Lung (tissue), 12 donors: ENCODE data around the gene GRAP. TPM values are rescaled to one million over a fixed set of nuclear protein-coding genes. Genes with fewer than 3 reads are reported as not detected.

ENCODE experiments used
- ATAC-seq: fragments of 200-7000 bp; cut with Tn5 transposase; one replicate; pipeline ENCODE4 v1.9.1; 2020; ENCODE audit warnings: moderate number of reproducible peaks; ENCODE audit not compliant: insufficient read depth, low FRiP score
- DNase-seq, 3 donors: peaks; one replicate each; pipeline ENCODE4 v3.0.0-alpha.2; 2013 to 2017
- H3K27ac ChIP-seq, 2 donors: one replicate each; pipeline ENCODE4 v1.5.1; 2013; ENCODE audit warnings: mild to moderate bottlenecking in 2 of 2, moderate library complexity in 2 of 2, control low read depth in 1 of 2, inconsistent platforms in 1 of 2, low read depth in 1 of 2, low read length in 1 of 2
- H3K27me3 ChIP-seq, 3 donors: one replicate each; pipeline ENCODE4 v1.5.1; 2013; ENCODE audit warnings: low read length in 2 of 3; ENCODE audit not compliant: control insufficient read depth in 3 of 3, insufficient read depth in 3 of 3
- H3K36me3 ChIP-seq, 4 donors: one replicate each; pipeline ENCODE4 v1.5.1; 2013; ENCODE audit warnings: low read length in 4 of 4, mild to moderate bottlenecking in 1 of 4, moderate library complexity in 1 of 4; ENCODE audit not compliant: control insufficient read depth in 4 of 4, insufficient read depth in 4 of 4
- H3K4me1 ChIP-seq, 5 donors: one replicate each; pipeline ENCODE4 v1.5.1; 2013; ENCODE audit warnings: low read length in 5 of 5, mild to moderate bottlenecking in 2 of 5, moderate library complexity in 1 of 5; ENCODE audit not compliant: control insufficient read depth in 5 of 5, insufficient read depth in 5 of 5
- H3K4me3 ChIP-seq: one replicate; pipeline ENCODE4 v1.5.1; 2013; ENCODE audit warnings: mild to moderate bottlenecking, control low read depth, moderate library complexity
- H3K9ac ChIP-seq, 2 donors: one replicate each; pipeline ENCODE4 v1.5.1; 2013; ENCODE audit warnings: low read length in 2 of 2, control low read depth in 1 of 2; ENCODE audit not compliant: insufficient read depth in 1 of 2
- H3K9me3 ChIP-seq, 4 donors: one replicate each; pipeline ENCODE4 v1.5.1; 2013; ENCODE audit warnings: low read length in 3 of 4, mild to moderate bottlenecking in 1 of 4, moderate library complexity in 1 of 4; ENCODE audit not compliant: control insufficient read depth in 4 of 4, insufficient read depth in 3 of 4
- CTCF ChIP-seq: IDR thresholded peaks from 2 replicates; pipeline ENCODE4 v1.5.1; 2012; ENCODE audit warnings: mild to moderate bottlenecking; ENCODE audit errors: control extremely low read depth, extremely low read depth
- WGBS, 2 donors: extraction: QIAGEN DNeasy Blood & Tissue Kit; methylation state at CpG; one replicate each; pipeline ENCODE4 v1.1.7; 2013; 5-methylcytosine and 5-hydroxymethylcytosine counted together
- polyA plus RNA-seq, 2 donors: library from polyadenylated mRNA; stranded (reverse); fragments of 200-250 nt; gene quantifications; one replicate each; pipeline ENCODE4 v1.2.1, GENCODE V29; 2013
- total RNA-seq, 2 donors: library from RNA; depleted of rRNA in 1 of 2; stranded (reverse); fragments of >200 nt in 1 of 2; gene quantifications; one replicate each; pipeline ENCODE4 v1.2.1, GENCODE V29; 2014 to 2021
- donor health status: control.
- donor health status: control.
- donor health status: Bipolar disorder and iron deficiency.
- donor health status: healthy.
- donor health status: DM: yes; HTN: yes; CAD: no.

Gene GRAP
- total and polyA plus RNA-seq, 4 donors, result 6.7 to 14.3 (median 9.8) TPM

GRCh38 chr17:19019041-19019941, 27.5 kb downstream of the GRAP start:
- H3K27me3 ChIP-seq, result no peaks in the 10 kb centered on the region
- no peak overlapping the region for H3K9ac ChIP-seq
- no peak overlapping the region for H3K27ac ChIP-seq
- DNase-seq, result no peak
- TF ChIP-seq CTCF, result no peak
- no peaks in the 10 kb centered on the region for H3K9me3 ChIP-seq
- WGBS, 2 donors, result 66 to 69% methylated on average over 27 of the region's 27 CpGs
- peaks cover 0 to 7% (median 0%) of the 10 kb centered on the region in 5 donors for H3K4me1 ChIP-seq
- no peak for ATAC-seq
- H3K36me3 ChIP-seq, result peaks cover 0 to 2% (median 0%) of the 10 kb centered on the region in 4 donors
- no peak overlapping the region for H3K4me3 ChIP-seq

- ATAC-seq (no peak), DNase-seq (no peak)
- Histone ChIP-seq H3K9me3 (no peaks in the 10 kb centered on the region), H3K4me3 (no peak overlapping the region), H3K27ac (no peak overlapping the region), H3K27me3 (no peaks in the 10 kb centered on the region), H3K9ac (no peak overlapping the region), H3K4me1 (peaks cover 0 to 7% (median 0%) of the 10 kb centered on the region in 5 donors), H3K36me3 (peaks cover 0 to under 1% (median 0%) of the 10 kb centered on the region in 4 donors)
- WGBS, 2 donors, result 83 to 91% methylated on average over 6 of the region's 6 CpGs
- TF ChIP-seq CTCF, result no peak
Observed at GRCh38 chr17:19018600-19018950, 28.2 kb downstream of the GRAP start.

- ATAC-seq, result no peak
- WGBS, 2 donors, result 79 to 83% methylated on average over 14 to 16 of the region's 16 CpGs
- TF ChIP-seq CTCF, result no peak
Observed at GRCh38 chr17:19017804-19018599, 28.8 kb downstream of the GRAP start.

More at GRCh38 chr17:19017804-19018599, 28.8 kb downstream of the GRAP start:
- no peaks in the 10 kb centered on the region for H3K27me3 ChIP-seq
- no peaks in the 10 kb centered on the region for H3K36me3 ChIP-seq
- H3K4me1 ChIP-seq, result peaks cover 0 to 7% (median 0%) of the 10 kb centered on the region in 5 donors
- H3K9me3 ChIP-seq, result no peaks in the 10 kb centered on the region
- no peak overlapping the region for H3K9ac ChIP-seq
- H3K4me3 ChIP-seq, result no peak overlapping the region
- no peak for DNase-seq
- no peak overlapping the region for H3K27ac ChIP-seq
